Testis (tissue), 3 donors: ENCODE data around the gene TWSG1. TPM values are rescaled to one million over a fixed set of nuclear protein-coding genes. Genes with fewer than 3 reads are reported as not detected.
"Not testable (repeated sequence)": the region's sequence is repeated elsewhere in the genome, so short reads cannot be mapped to it uniquely, and the experiment has no call there.

Experiments used
- DNase-seq: peaks from one replicate; pipeline ENCODE4 v3.0.0-alpha.2; 2019
- H3K27ac ChIP-seq, 2 donors: fragments of 200-600 bp; sonication (generic); one replicate each; pipeline ENCODE4 v1.5.1; 2019
- H3K27me3 ChIP-seq: fragments of 200-600 bp; sonication (generic); one replicate; pipeline ENCODE4 v1.5.1; 2019
- H3K36me3 ChIP-seq: fragments of 200-600 bp; sonication (generic); one replicate; pipeline ENCODE4 v1.5.1; 2017; ENCODE audit warnings: low read depth; ENCODE audit errors: missing control alignments
- H3K4me1 ChIP-seq: fragments of 200-600 bp; sonication (generic); one replicate; pipeline ENCODE4 v1.5.1; 2019
- H3K4me3 ChIP-seq, 2 donors: fragments of 200-600 bp; sonication (generic); one replicate each; pipeline ENCODE4 v1.5.1; 2017 to 2019
- H3K9me3 ChIP-seq: fragments of 200-600 bp; sonication (generic); one replicate; pipeline ENCODE4 v1.5.1; 2017
- CTCF ChIP-seq, 3 experiments: fragments of 450-650 bp in 2 of 3; fragments of 200-600 bp in 1 of 3; sonication (generic) in 1 of 3; IDR thresholded peaks; one replicate each; pipeline ENCODE4 v1.5.1; 2016 to 2019; ENCODE audit warnings: antibody characterized with exemption in 3 of 3, mild to moderate bottlenecking in 2 of 3, moderate library complexity in 1 of 3
- POLR2A ChIP-seq: fragments of 450-650 bp; IDR thresholded peaks from one replicate; pipeline ENCODE4 v1.6.1; 2017; ENCODE audit warnings: antibody characterized with exemption, mild to moderate bottlenecking, moderate library complexity
- WGBS, 2 donors: methylation state at CpG; one replicate each; pipeline ENCODE4 v1.1.5; 2018; 5-methylcytosine and 5-hydroxymethylcytosine counted together
- intact Hi-C: fragments of 100-400 bp; cut with DNase I; formaldehyde crosslinking; loops from one replicate; pipeline ENCODE4 v1.15.1; 2023; ENCODE audit warnings: low total_unique reads
- polyA plus RNA-seq: library from polyadenylated mRNA; stranded (reverse); fragments of 350-450 nt; fragmentation: Illumina TruSeq; extraction: RNeasy Lipid Tissue Mini Kit (QIAGEN cat#74804); gene quantifications from one replicate; pipeline ENCODE4 v1.2.3, GENCODE V29; 2014; ENCODE audit warnings: low read depth, low replicate concordance; ENCODE audit not compliant: insufficient read depth
- total RNA-seq, 2 donors: library from RNA; depleted of rRNA; stranded (reverse); fragments of >200 nt; gene quantifications; one replicate each; pipeline ENCODE4 v1.2.3, GENCODE V29; 2016

Gene TWSG1
- total and polyA plus RNA-seq, 3 donors from 2014 or later = 20.1 to 26.6 (median 23.8) TPM

- Histone ChIP-seq H3K4me1 (no peaks in the 10 kb centered on the region), H3K36me3 (no peaks in the 10 kb centered on the region), H3K27ac (no peak overlapping the region), H3K9me3 (no peaks in the 10 kb centered on the region), H3K4me3 (no peak overlapping the region), H3K27me3 (no peaks in the 10 kb centered on the region)
- DNase-seq = no peak
- WGBS, 2 donors = 71 to 73% methylated on average over 5 of the region's 5 CpGs
- intact Hi-C loops = no loop called here
- no peak for TF ChIP-seq POLR2A
- TF ChIP-seq CTCF (IDR thresholded peaks at IDR 0.05) = no peak
These were observed 112.3 kb downstream of the TWSG1 start for GRCh38 chr18:9446839-9447238.

- H3K27ac ChIP-seq = no peak overlapping the region
- DNase-seq = no peak
- H3K9me3 ChIP-seq = no peaks in the 10 kb centered on the region
- 86 to 91% methylated on average over 7 of the region's 7 CpGs for WGBS, 2 donors
- no peak for TF ChIP-seq POLR2A
- no peak for TF ChIP-seq CTCF (IDR thresholded peaks at IDR 0.05)
- H3K27me3 ChIP-seq = no peaks in the 10 kb centered on the region
- H3K4me3 ChIP-seq = no peak overlapping the region
- intact Hi-C loops = no loop called here
- H3K4me1 ChIP-seq = no peaks in the 10 kb centered on the region
- no peaks in the 10 kb centered on the region for H3K36me3 ChIP-seq
These were observed 112.8 kb downstream of the TWSG1 start for GRCh38 chr18:9447334-9447733.

GRCh38 chr18:9449600-9450414 lies 115.2 kb downstream of the TWSG1 start:
- Histone ChIP-seq H3K27ac (no peak overlapping the region), H3K9me3 (no peaks in the 10 kb centered on the region), H3K4me1 (no peaks in the 10 kb centered on the region), H3K27me3 (no peaks in the 10 kb centered on the region), H3K4me3 (no peak overlapping the region), H3K36me3 (no peaks in the 10 kb centered on the region)
- TF ChIP-seq POLR2A (no peak), CTCF (IDR thresholded peaks at IDR 0.05) (no peak)
- no peak for DNase-seq
- intact Hi-C loops = no loop called here
- 68 to 73% methylated on average over 12 of the region's 12 CpGs for WGBS, 2 donors

- H3K27me3 ChIP-seq, H3K27ac ChIP-seq, H3K4me3 ChIP-seq, DNase-seq, H3K9me3 ChIP-seq, intact Hi-C loops, H3K36me3 ChIP-seq, H3K4me1 ChIP-seq: not testable (repeated sequence)
- WGBS, 2 donors = 96% methylated on average over 7 of the region's 7 CpGs
These were observed 116.3 kb downstream of the TWSG1 start for GRCh38 chr18:9450920-9451319.

Other genes with a start within 250 kb of the TWSG1 start
- 100 to 1,000 TPM; 115 to 120 TPM for gene NDUFV2, start 232.1 kb upstream of the TWSG1 start, total RNA-seq
- 171 TPM for gene NDUFV2, start 232.1 kb upstream of the TWSG1 start, polyA plus RNA-seq
- gene ANKRD12, start 198.0 kb upstream of the TWSG1 start, total RNA-seq = 10 to 100 TPM; 58.5 to 59.7 TPM
- 4.5 TPM for gene ANKRD12, start 198.0 kb upstream of the TWSG1 start, polyA plus RNA-seq
- 10 to 100 TPM; 46.3 to 59.8 TPM for gene RALBP1, start 140.7 kb downstream of the TWSG1 start, total RNA-seq
- 23.6 TPM for gene RALBP1, start 140.7 kb downstream of the TWSG1 start, polyA plus RNA-seq